CD4-positive, alpha-beta T cell treated with Interleukin-2 at 100 ng/mL for 4 hours (primary cell): ENCODE results near the gene DRD4.

Experiments used
- DNase-seq: peaks from one replicate; pipeline ENCODE4 v3.0.0-alpha.2; 2020; ENCODE audit warnings: low spot score

Gene DRD4

DNA sequence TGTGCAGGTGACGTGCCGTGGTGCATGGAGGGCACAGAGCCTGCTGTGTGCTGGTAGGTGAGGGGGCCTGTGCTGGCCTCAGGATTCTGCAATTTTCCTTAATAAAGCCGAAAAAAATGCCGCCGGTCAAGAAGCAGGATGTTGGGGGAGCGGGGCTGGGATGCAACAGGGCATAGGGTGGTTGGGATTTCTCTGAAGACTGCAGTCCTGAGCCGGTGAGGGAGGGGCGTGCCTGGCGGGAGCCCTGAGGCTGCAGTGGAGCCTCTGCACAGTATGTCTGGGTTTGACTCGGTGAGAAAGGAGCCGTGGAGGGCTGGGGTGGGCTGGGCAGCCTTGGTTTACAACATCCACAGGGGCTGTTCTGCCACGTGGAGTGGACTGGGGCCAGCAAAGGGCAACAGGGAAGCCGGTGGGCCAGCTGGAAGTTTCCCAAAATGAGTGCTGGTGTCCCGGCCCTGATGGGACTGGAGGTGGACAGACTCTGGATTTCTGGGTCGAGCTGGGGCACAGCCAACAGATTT is 13.7 kb upstream of the DRD4 start:
- DNase-seq = no peak

GRCh38 chr11:623999-624704 is 12.9 kb upstream of the DRD4 start:
- no peak for DNase-seq

DNA sequence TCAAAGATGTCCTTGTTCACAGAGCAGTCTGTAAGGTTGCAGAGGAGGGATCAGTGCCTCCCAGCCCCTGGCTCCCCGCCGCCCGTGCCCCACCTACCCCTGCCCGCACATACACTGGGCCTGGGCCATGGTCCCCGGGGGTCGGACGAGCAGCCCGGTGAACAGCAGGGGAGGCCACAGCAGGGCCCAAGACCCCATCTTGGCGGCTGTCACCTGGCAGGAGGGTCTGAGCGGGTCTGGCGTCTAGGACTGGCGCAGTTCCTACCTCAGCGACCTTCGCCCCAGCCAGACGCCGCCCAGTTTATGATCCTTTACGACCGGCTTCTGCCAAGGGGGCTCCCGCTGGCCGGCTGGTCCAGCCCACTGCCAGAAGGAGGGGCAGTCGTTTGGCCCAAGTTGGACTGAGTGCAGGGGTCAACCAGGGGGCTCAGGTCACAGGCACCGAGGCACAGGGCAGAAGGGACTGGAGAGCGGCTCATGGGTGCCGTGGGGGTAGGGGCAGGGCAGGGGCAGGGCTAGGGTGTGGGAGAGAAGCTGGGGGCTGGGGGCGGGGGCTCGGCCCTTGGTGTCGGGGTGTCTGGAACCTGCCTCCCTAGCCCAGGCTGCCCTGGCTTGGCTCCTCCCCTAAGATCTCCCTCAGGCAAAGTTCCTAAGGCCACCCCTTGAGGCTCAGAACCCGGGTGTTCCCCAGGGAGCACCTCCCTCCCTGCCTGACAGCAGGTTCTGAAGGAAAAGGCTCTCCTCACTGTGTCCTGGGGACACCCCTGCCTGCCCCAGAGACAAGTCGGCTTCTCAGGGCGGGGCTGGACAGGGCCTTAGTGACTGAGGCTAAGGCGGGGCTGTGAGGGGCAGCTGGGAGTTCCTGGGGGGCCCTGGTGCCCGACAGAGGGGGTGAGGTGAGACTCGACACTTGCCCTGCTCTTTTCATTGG is 12.1 kb upstream of the DRD4 start, which contains the start of gene CDHR5:
TSS of gene CDHR5 (minus strand) at position 251 of the 931 bp plus-strand sequence. CDS start at position 198, 53 bp downstream.
- DNase-seq = no peak

GRCh38 chr11:625636-626268 is 11.3 kb upstream of the DRD4 start:
- no peak for DNase-seq

- DNase-seq = no peak
Measured at GRCh38 chr11:626475-627307, 10.4 kb upstream of the DRD4 start, which contains the start of gene SCT. Gene SCT, minus strand, starts transcription at chr11:627181. Its CDS starts 38 bp downstream, at chr11:627143.

- DNase-seq = no peak
Measured at GRCh38 chr11:627308-627576, 9.8 kb upstream of the DRD4 start.

- DNase-seq = no peak
Measured at GRCh38 chr11:628056-628455, 9.0 kb upstream of the DRD4 start.

GRCh38 chr11:629237-629583 is 7.9 kb upstream of the DRD4 start:
- DNase-seq = peak; percentile 22

DNA sequence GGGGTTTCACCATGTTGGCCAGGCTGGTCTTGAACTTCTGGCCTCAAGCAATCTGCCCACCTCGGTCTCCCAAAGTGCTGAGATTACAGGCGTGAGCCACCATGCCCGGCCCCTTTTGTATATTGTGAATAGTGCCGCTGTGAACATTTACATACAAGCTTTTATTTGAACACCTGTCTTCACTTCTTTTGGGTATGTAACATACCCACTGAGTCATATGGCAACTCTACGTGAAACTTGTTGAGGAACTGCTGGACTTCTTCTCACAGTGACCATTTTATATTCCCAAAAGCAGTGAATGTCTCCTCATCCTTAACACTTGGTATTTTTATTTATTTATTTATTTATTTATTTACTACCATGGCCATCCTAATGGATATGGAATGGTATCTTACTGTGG is 6.2 kb upstream of the DRD4 start:
- DNase-seq = no peak

- DNase-seq = no peak
Measured at GRCh38 chr11:635945-636510, 1.0 kb upstream of the DRD4 start.

- no peak for DNase-seq
Measured at GRCh38 chr11:637333-637592, 194 bp downstream of the DRD4 start.

DNA sequence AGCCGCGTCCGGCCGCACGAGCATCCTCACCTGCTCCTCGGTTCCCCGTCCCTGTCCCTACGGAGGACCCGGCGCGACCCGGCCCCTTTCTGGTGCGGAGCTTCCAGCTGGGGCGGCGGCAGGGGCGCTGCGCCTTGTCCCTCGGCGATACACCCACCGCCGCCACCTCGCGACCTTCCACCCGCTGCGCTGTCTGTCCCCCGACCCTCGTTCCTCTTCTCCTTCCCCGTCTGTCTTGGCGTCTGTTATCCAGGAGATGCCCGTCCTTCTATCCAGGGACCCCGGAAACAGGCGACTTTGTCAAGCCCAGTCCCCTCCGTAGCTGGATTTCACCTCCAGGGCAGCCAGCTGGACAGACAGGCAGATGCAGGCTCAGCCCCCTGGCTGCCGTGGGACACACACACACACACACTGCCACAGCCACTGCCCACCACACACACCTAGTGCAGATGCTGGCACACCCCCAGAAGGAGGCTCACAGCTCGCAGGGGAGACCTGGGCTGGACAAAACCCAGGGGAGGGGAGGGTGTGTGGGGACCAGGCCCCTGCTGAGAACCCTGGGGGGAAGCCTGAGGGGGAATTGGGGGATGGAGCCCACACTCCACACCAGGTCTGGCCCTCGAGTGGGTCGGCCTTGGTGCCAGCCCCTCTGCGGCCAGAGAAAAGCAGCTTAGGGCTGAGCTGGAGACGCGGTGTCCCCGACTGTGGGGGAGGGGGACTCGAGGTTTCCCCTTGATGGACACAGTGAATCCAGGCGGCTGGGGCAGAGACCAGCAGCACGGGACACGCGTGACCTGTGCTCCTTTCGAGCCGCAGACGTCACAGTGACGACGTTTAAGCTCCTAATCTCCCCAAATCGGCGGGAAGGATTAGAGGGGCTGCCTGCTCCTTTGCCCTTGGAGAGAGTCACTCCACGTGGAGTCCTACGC is 788 bp downstream of the DRD4 start:
- no peak for DNase-seq

DNA sequence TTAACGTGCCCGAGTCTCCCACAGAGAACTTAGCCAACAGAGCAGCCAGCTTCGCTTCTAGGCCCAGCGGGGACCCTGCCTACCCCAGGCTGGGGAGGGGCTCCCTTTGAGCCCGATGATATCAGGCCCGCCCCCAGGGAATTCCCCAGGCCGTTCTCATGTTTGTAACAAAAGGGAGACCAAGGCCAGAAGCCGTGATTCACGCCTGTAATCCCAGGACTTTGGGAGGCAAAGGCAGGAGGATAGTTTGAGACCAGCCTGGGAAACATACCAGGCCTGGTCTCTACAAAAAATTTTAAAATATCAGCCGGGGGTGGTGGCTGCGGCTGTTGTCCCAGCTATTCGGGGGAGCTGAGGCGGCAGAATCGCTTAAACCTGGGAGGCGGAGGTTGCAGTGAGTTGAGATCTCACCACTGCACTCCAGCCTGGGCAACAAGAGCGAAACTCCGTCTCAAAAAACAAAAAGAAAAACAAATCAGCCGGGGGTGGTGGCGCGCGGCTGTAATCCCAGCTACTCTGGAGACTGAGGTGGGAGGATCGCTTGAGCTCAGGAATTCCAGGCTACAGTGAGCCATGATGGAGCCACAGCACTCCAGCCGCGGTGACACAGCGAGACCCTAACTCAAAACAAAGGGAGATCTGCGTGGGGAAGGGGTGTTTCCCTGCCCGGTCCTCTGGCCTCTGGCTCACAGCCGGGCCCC is 1.7 kb downstream of the DRD4 start:
- no peak for DNase-seq

DNA sequence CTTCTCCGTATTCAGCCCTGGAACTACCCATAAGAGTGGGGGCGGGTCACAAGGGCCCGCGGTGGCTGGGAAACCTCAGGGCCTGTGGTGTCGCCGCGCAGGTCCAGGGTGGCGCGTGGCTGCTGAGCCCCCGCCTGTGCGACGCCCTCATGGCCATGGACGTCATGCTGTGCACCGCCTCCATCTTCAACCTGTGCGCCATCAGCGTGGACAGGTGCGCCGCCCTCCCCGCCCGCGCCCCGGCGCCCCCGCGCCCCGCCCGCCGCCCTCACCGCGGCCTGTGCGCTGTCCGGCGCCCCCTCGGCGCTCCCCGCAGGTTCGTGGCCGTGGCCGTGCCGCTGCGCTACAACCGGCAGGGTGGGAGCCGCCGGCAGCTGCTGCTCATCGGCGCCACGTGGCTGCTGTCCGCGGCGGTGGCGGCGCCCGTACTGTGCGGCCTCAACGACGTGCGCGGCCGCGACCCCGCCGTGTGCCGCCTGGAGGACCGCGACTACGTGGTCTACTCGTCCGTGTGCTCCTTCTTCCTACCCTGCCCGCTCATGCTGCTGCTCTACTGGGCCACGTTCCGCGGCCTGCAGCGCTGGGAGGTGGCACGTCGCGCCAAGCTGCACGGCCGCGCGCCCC is 2.4 kb downstream of the DRD4 start:
- no peak for DNase-seq

GRCh38 chr11:640021-640706 is 3.1 kb downstream of the DRD4 start:
- DNase-seq = no peak

DNA sequence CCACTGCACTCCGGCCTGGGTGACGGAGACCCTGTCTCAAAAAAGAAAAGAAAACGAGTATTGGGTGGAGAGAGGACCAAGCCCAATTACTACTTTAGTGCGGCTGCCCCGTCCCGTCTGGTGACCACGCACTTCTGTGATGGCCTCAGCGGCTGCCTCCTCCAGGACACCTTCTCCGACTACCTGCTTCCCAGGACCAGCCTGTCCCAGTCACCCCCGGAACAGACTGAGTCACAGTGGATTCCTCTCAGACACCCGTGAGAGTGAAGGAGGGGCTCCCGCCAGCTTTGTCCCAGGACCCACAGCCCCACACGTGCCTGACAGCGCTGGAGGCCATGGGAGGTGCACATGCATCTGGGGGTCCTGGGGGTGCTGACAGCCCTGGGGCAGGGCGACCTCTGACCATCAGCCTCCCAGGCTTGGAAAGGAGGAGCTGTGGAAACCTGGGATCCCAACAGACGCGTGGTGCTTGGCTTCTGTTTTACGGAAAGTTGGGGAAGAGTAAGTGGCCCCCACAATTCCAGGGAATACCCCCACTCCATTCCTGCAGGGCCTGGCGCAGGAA is 4.8 kb downstream of the DRD4 start:
- DNase-seq = no peak

DNA sequence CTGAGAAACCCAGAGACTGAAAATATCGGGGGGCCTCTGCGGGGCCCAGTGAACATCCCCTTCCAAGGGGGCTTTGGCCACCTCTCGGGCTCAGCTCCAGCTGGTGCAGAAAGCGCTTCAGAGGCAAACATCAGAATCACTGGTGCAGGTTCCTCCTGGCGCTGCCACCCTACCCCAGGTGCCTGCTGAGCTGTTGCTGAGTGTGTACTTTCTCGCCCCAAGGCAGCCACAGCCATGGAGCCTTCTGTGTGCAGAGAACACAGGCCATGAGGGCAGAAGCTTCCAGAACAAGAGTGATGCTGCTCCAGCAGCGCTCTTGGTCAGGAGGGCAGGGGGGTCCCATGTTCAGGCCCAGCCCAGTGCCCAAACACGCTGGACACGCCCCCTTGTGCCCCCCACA is 6.3 kb downstream of the DRD4 start:
- DNase-seq = no peak

DNA sequence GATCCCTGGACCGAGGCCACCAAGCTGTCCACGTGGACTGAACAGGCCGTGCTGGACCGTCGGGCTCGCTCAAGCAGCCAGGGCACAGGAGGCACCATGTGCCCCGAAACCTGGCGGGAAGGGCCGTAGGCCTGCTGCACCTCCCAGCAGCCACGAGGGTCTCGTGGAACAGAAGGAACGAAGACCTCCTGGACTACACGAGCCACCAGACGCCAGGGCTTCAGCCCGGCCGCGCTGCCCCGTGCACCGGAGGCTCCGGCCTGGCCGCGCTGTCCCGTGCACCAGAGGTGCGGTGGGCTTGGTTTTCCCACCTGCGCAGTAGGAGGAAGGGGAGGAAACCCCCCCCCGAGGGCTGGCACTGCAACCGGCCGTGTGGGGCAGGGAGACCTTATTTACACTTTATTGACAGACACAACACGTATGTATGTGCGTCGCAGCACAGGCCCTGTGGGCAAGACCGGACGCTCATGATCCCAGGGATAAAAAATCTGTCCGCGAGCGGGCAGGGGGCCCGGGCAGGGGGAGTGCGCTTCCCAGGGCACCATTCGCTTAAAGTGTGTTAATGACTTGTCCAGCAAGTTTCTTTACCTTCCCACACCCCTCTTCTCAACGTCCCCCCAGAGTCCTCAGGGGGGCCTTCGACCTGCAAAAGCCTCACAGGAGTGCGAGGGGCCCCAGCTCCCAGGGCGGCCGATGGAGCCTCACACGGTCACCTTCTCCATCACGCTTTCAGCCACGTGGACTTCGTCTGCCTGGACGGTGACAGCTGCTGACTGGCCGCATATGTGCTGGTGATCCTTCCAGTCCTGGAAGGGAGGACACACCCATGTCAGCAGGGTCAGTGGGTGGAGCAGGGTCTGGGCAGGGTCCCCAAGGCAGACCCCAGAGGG is 7.0 kb downstream of the DRD4 start:
- DNase-seq = no peak
